Uterus (tissue), 4 donors: Measurements from ENCODE around the gene LY6G6D. TPM values are rescaled to one million over a fixed set of nuclear protein-coding genes. Genes with fewer than 3 reads are reported as not detected.

Source experiments
- DNase-seq, 2 donors: peaks; one replicate each; pipeline ENCODE4 v3.0.0-alpha.2; 2019 to 2020
- H3K27ac ChIP-seq, 2 donors: fragments of 200-600 bp; sonication (generic); 1 replicate in 1 of 2; 2 replicates in 1 of 2; pipeline ENCODE4 v1.5.1; 2016 to 2018
- H3K27me3 ChIP-seq, 2 donors: fragments of 200-600 bp; sonication (generic); one replicate each; pipeline ENCODE4 v1.5.1; 2018 to 2019; ENCODE audit warnings: control low read depth in 1 of 2
- H3K36me3 ChIP-seq, 2 donors: fragments of 200-600 bp; sonication (generic); one replicate each; pipeline ENCODE4 v1.5.1; 2019; ENCODE audit warnings: control low read depth in 1 of 2
- H3K4me1 ChIP-seq, 2 donors: fragments of 200-600 bp; sonication (generic); one replicate each; pipeline ENCODE4 v1.5.1; 2018 to 2019; ENCODE audit warnings: control low read depth in 1 of 2
- H3K4me3 ChIP-seq, 2 donors: fragments of 200-600 bp; sonication (generic); 1 replicate in 1 of 2; 2 replicates in 1 of 2; pipeline ENCODE4 v1.5.1; 2018 to 2019; ENCODE audit warnings: mild to moderate bottlenecking in 1 of 2
- H3K9me3 ChIP-seq, 2 donors: fragments of 200-600 bp; sonication (generic); one replicate each; pipeline ENCODE4 v1.5.1; 2019; ENCODE audit warnings: control low read depth in 1 of 2
- POLR2A ChIP-seq, 2 donors: fragments of 450-650 bp; IDR thresholded peaks; one replicate each; pipeline ENCODE4 v1.6.1; 2016; ENCODE audit warnings: antibody characterized with exemption in 2 of 2, mild to moderate bottlenecking in 1 of 2, moderate library complexity in 1 of 2
- intact Hi-C: fragments of 100-400 bp; cut with DNase I; formaldehyde crosslinking; loops from one replicate; pipeline ENCODE4 v1.15.1; 2023; ENCODE audit warnings: low total_unique reads
- total RNA-seq, 4 donors: library from RNA; depleted of rRNA in 3 of 4; stranded (reverse); fragments of >200 nt in 3 of 4; gene quantifications; one replicate each; pipeline versions ENCODE4 v1.1.0 to v1.2.4, GENCODE V29; 2014 to 2023
- TF ChIP-seq, protein P1 (sequence below), 4 experiments: fragments of 200-600 bp in 2 of 4; fragments of 450-650 bp in 2 of 4; sonication (generic) in 2 of 4; IDR thresholded peaks; one replicate each; pipeline ENCODE4 v1.5.1; 2016 to 2019; ENCODE audit warnings: antibody characterized with exemption in 4 of 4, mild to moderate bottlenecking in 2 of 4, moderate library complexity in 1 of 4
- donor health status: DM: yes; HTN: yes; CAD: no.

The LY6G6D gene
- total RNA-seq, 4 donors from 2014 or later = 2.0 TPM; not detected in 3

DNA sequence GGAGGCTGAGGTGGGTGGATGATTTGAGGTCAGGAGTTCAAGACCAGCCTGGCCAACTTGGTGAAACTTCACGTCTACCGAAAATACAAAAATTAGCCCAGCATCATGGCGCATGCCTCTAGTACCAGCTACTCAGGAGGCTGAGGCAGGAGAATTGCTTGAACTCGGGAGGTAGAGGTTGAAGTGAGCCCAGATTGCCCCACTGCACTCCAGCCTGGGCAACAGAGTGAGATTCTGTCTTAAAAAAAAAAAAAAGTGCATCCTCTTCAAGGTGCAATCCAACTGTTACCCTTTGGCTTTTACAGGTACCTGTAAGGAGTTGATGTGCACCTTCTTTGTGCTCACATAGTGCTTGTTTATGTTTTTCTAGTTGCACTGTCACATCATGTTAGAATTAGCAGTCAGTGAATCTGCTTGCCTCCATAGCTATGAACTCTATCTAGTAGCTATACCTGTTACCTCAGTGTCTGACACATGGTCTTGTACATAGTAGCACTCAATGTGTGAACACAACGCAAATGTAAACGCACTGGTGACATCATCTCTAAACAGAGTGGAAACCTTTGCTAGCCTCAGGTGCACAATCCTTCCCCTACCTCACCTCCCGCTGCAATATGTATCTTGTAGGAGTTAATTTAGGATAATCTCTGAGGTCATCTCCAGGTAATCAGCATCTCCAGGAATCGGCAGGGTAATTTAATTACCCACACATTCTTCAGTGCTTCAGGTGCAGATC lies 34.3 kb downstream of the LY6G6D start:
- H3K9me3 ChIP-seq = no peaks in the 10 kb centered on the region
- H3K27ac ChIP-seq = peak overlapping the region in 1 of 2 donors; percentile 47
- no peak overlapping the region for H3K4me3 ChIP-seq
- no peaks in the 10 kb centered on the region for H3K27me3 ChIP-seq
- no peaks in the 10 kb centered on the region for H3K36me3 ChIP-seq
- intact Hi-C loops = no loop called here
- TF ChIP-seq, protein P1, sequence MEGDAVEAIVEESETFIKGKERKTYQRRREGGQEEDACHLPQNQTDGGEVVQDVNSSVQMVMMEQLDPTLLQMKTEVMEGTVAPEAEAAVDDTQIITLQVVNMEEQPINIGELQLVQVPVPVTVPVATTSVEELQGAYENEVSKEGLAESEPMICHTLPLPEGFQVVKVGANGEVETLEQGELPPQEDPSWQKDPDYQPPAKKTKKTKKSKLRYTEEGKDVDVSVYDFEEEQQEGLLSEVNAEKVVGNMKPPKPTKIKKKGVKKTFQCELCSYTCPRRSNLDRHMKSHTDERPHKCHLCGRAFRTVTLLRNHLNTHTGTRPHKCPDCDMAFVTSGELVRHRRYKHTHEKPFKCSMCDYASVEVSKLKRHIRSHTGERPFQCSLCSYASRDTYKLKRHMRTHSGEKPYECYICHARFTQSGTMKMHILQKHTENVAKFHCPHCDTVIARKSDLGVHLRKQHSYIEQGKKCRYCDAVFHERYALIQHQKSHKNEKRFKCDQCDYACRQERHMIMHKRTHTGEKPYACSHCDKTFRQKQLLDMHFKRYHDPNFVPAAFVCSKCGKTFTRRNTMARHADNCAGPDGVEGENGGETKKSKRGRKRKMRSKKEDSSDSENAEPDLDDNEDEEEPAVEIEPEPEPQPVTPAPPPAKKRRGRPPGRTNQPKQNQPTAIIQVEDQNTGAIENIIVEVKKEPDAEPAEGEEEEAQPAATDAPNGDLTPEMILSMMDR (IDR thresholded peaks at IDR 0.05) = no peak
- TF ChIP-seq POLR2A (IDR thresholded peaks at IDR 0.05) = no peak
- no peak for DNase-seq
- no peaks in the 10 kb centered on the region for H3K4me1 ChIP-seq

DNA sequence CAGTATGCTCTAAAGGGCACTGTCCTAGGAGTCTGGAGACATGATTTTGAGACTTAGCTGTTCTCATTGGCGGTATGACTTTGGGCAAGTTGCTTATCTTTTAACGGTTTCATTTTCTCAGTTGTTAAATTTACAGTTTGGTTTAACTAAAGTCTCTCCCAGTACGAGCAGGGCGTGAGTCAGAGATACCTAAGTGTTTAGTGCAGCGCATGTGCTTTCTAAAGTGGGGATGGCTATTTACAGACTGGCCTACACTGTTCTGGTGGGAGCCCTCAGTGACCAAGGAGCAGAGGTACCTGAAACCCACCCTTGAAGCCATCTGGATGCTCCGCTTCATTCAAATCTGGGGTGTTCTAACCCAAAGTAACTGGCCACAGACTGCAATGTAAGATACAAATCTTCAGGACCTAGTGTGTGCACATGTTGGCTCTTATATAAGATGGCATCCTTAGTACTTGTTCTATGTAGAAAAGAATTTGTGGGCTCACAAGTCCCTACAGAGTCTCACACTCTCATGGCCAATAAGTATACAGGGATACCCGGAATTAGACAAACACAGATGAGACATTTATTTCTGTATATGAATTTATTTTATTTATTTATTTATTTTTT lies 35.4 kb downstream of the LY6G6D start:
- TF ChIP-seq, protein P1 (IDR thresholded peaks at IDR 0.05) = no peak
- no peak for TF ChIP-seq POLR2A (IDR thresholded peaks at IDR 0.05)
- Histone ChIP-seq H3K4me1 (no peaks in the 10 kb centered on the region), H3K36me3 (no peaks in the 10 kb centered on the region), H3K27me3 (no peaks in the 10 kb centered on the region), H3K4me3 (no peak overlapping the region), H3K27ac (peak overlapping the region; percentile 47 to 69), H3K9me3 (no peaks in the 10 kb centered on the region)
- intact Hi-C loops = no loop called here
- no peak for DNase-seq

DNA sequence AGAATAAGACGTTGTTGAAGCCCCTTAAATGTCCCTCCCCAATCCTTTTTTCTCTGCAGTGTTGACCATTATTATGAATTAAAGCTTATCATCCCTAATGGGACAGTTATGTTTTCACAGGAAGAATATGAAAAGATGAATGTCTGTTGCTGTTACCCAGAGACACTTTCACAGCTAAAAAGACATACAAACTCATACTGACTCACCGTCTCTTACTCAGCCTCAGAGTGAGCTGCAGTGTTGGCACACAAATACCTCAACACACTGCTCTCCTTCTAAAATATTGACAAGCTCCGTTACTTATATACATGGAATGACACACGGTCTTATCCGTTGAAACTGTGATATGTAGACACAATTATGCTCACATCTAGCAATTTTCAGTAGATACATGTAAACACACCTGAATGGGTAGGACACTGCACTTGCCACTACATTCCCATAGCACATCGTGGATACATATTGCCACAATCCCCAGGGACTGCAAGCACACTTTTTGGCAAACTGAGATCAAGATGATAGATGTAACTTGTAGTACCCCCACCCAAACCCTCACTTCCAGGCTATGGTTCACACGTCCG lies 37.7 kb downstream of the LY6G6D start:
- no peaks in the 10 kb centered on the region for H3K9me3 ChIP-seq
- no peak overlapping the region for H3K4me3 ChIP-seq
- H3K4me1 ChIP-seq = no peaks in the 10 kb centered on the region
- TF ChIP-seq, protein P1 (IDR thresholded peaks at IDR 0.05) = no peak
- no peak for TF ChIP-seq POLR2A (IDR thresholded peaks at IDR 0.05)
- DNase-seq = no peak
- H3K27ac ChIP-seq = no peak overlapping the region
- H3K36me3 ChIP-seq = no peaks in the 10 kb centered on the region
- no peaks in the 10 kb centered on the region for H3K27me3 ChIP-seq
- intact Hi-C loops = no loop called here

DNA sequence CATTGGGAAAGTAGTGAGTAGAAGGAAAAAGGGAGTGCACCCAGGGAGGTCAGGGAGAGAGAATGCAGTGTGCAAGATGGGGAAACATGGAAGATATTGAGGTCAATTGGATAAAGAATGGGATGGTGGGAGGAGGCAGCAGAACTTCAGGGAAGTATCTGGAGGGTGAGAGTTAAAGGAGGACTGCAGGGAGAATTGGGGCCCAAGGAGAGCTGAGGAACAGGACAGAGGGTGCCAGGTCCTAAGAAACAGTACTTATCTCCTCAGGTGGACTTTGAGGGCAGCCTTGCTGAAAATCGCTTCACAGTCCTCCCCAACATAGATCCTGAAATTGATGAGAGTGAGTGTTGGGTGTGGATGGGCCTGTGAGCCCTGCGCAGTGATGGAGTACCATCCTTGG lies 43.1 kb downstream of the LY6G6D start:
- Histone ChIP-seq H3K27me3 (no peaks in the 10 kb centered on the region), H3K9me3 (no peaks in the 10 kb centered on the region), H3K4me3 (no peak overlapping the region), H3K36me3 (no peaks in the 10 kb centered on the region), H3K4me1 (no peaks in the 10 kb centered on the region), H3K27ac (no peak overlapping the region)
- intact Hi-C loops = no loop called here
- DNase-seq = no peak
- TF ChIP-seq, protein P1 (IDR thresholded peaks at IDR 0.05) = no peak
- no peak for TF ChIP-seq POLR2A (IDR thresholded peaks at IDR 0.05)

DNA sequence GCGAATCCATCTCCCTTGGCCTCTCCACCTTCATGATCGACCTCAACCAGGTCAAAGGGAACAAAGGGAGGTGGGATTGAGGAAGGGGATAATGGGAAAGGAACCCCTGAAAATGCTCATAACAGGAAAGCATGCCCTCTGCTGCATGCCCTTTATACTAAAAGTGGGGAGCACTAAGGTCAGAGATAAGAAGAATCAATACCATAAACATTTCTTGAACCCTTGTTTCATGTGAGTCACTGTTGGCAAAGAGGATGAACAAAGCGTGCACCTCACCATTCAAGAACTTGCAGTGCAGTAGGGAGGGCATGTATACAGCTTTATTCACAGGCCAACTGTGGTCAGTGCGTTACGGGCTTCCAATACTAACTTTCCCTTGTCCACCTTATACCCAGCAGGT lies 45.6 kb downstream of the LY6G6D start:
- DNase-seq = no peak
- Histone ChIP-seq H3K9me3 (no peaks in the 10 kb centered on the region), H3K27me3 (no peaks in the 10 kb centered on the region), H3K4me1 (no peaks in the 10 kb centered on the region), H3K4me3 (no peak overlapping the region), H3K36me3 (no peaks in the 10 kb centered on the region), H3K27ac (no peak overlapping the region)
- TF ChIP-seq POLR2A (IDR thresholded peaks at IDR 0.05) = no peak
- TF ChIP-seq, protein P1 (IDR thresholded peaks at IDR 0.05) = no peak
- intact Hi-C loops = no loop called here
